CD4-positive, alpha-beta T cell treated with Interleukin-1 beta for 1 hour (primary cell): ENCODE measurements around the gene GSG1.
"Not testable (repeated sequence)": the region's sequence is repeated elsewhere in the genome, so short reads cannot be mapped to it uniquely, and the experiment has no call there.

Source experiments
- DNase-seq, 2 donors: peaks; one replicate each; pipeline ENCODE4 v3.0.0-alpha.2; 2020 to 2022

GSG1 gene

DNA sequence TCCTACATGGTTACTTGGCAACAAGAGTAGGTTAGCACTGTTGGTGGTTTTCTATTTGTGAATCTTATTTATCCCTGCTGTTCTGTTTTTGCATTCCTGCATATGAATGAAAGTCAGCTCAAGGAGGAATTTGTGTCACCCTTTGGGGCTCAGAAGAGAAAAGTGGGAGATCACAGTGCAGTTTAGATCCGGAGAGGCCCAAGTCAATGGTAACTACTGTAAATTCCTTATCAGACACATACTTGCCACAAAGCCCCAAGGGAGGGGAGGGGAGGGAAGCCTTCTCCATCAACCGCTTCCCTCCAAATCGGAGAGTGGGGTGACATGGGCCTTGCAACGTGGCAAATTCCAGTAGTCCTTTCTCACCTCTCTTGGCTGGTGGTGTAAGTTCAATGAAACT is 15.0 kb downstream of the GSG1 start:
- no peak for DNase-seq

DNA sequence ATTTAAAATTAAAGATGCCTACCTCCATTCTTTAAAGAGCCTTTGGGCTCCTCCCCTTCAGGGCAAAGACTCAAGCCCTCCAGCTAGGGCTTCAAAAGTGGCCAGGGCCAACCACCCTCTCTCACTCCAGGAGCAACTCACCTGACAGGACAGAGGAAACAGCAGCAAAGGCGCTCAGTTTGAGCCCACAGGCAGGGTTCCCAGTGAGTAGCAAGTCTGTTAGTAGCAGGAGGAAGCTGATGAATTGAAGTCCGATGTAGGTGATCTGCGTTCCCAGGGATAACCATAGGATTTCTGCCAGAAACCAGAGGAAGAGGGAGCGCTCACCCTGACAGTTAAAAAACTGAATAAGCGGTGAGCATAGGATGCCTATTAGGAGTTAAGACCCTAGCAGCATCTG is 15.7 kb downstream of the GSG1 start:
- no peak for DNase-seq

- DNase-seq: no peak
Measured at GRCh38 chr12:13085968-13086686, 17.3 kb downstream of the GSG1 start.

DNA sequence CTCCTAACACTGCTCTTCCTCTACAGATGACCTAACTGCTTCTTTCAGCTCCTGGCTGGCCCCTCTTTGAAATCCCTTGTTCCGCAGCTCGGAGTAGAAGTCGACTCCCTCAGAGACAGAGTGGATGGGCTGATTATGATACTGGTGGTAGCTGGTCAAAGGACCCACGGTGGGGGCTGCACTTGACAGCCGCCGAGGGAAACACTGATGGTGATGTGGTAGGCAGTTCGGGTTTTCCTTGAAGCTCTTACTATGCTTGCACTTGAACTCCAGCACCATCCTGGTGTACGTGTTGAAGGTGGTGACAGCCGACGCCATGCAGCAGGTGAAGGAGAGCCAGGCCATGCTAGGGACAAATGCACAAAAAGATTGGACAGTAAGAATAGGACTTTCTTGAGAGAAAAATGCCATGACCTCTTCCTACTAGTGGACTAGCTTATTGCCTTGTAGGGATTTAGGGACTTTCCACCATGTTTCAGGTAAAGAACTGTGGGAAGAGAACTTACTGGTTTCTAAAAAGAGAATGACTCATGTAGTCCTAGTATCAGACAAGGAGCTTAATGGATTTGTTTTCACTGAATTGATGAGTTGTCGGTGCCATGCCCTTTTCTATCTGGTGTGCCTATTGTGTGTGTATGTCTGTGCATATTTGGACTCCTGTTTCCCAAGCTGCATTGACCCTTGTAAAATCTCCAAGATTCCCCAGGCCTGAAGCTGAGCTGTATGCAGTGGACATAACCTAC is 18.4 kb downstream of the GSG1 start:
- no peak for DNase-seq

GRCh38 chr12:13083638-13084037 is 19.8 kb downstream of the GSG1 start:
- DNase-seq: not testable (repeated sequence)

DNA sequence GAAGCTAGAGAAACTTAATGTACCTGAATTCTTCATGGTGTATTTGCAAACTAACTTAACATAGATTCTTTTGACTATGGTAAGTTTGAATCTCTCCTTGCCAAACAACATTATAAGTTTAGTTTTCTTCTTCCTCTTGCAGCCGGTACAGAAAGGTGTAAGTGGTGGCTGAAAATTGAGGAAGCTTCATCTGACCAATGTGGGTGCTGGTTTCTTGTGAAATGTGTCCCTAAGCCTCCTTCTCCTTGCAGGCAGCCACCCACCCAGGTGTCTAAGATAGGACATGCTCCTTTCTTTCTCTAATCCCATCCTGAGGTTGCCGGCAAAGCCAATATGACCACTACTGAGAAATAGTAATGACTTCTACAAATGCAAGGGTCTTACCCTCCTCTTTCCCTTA is 20.6 kb downstream of the GSG1 start:
- no peak for DNase-seq

DNA sequence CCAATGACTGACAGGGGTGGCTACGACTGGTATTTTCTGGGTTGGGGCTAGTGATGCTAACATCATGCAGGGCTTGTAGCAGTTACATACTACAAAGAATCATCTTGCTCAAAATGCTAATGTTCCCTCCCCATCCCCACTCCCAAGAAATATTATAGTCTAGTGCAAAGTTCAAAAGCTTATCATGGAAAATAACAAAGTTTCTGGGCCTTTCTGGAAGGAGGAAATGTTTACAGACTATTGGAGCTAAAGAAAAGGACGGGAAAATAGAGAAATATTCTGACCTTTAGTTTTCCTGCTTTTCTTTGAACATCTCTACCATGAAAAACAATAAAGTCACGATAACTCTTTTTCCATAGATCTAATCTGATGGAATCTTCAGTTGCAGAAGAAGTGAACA is 23.2 kb downstream of the GSG1 start:
- no peak for DNase-seq

DNA sequence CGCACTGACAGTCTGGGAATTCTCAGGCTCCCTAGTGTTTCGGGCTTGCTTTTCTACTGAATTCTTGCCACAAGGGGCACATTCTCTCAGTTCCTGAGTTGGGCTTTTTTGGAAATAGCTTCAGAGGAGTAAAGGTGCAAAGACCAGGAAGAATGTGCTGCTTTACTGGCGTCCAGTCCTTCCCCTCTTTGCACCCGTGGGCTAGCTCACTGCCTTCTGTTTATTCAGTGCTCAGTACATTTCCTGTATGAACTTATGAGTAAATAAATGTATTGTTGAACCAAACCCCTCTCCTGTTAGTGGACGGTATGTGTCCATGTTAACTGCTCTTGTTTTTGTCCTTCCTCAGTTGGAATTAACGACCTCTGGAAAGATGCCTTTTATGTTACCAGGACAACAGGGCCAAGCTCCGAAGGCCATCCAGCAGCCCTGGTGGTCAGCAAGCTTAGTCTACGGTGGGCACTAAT is 24.0 kb downstream of the GSG1 start:
- DNase-seq: no peak

GRCh38 chr12:13075786-13076570 is 27.5 kb downstream of the GSG1 start:
- DNase-seq: no peak

- DNase-seq: no peak
Measured at GRCh38 chr12:13075118-13075480, 28.4 kb downstream of the GSG1 start.

- DNase-seq: no peak
Measured at GRCh38 chr12:13074396-13075117, 28.9 kb downstream of the GSG1 start.

DNA sequence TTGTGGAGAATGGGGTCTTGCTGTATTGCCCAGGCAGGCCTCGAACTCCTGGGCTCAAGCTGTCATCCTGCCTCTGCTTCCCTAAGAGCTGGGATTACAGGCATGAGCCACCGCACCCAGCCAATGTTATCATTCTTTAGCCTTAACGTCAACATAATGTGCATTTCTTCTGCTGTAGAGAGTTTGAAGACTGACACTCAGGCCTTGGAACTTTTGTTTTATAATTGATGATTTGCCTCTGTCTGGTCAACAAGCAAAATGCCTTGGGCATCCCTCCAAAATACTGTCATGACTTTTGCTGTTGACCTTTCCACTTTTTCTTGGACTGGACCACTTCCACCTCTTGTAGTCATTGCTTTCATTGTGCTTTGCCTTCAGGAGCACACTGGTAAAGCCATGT is 30.3 kb downstream of the GSG1 start:
- DNase-seq: no peak

- DNase-seq: no peak
Measured at GRCh38 chr12:13071305-13072280, 31.9 kb downstream of the GSG1 start.

GRCh38 chr12:13069380-13069779 is 34.1 kb downstream of the GSG1 start:
- DNase-seq: no peak

- DNase-seq: no peak
Measured at GRCh38 chr12:13067322-13067721, 36.1 kb downstream of the GSG1 start.

- no peak for DNase-seq
Measured at GRCh38 chr12:13066459-13066858, 37.0 kb downstream of the GSG1 start.

DNA sequence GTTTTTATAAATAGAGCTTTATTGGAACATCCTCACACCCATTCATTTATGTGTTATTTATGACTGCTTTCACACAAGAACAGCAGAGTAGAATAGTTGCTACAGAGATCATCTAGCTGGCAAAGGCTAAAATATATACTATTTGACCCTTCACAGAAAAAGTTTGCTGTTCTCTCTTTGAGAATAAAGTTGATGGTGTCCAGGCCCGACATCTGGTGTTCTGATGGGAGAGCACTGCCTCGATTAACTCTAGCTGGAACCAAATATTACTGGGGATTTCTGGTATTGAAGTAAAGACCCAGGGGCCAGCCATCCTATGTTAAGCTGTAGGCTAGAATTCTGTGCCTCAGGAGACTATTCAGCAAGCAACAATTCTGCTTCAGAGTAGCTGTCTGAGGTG is 37.5 kb downstream of the GSG1 start:
- no peak for DNase-seq

DNA sequence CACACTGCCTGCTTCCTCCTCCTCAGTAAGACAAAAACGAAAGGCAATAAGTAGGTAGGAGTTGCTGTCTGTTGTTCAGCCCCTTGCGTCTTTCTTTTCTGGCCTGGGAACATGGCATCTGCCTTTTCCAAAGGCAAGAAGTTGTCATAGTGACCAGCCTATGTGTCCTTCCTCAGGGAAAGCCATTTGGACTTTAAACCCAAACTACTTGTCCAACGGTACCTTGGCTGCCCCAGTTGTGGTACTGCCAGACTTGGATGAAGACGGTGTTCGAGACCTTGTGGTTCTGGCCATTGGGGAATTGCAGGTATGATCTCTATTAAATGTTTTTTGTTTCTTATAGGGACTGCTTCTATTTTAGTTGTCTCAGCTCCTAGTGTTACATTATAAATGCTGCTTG is 40.8 kb downstream of the GSG1 start:
- DNase-seq: no peak

DNA sequence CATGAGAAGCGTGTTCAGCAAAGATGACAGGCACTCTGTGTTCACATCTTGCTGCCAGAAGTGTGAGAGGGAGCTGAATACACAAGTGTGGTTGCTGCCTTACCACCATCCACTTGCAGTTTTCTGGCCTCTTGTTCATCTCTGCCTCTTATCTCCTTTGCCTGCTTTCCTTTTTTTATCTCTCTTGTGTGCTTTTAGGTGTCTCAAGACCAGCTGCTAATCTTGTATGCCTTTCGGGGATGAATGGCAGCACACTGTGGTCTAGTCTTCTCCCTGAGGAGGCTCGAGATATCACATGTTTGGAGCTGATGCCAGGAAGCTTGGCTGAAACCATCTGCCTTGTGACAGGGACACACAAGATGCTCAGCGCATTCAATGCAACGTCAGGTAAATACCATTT is 42.1 kb downstream of the GSG1 start:
- no peak for DNase-seq

GRCh38 chr12:13060581-13060980 is 42.9 kb downstream of the GSG1 start:
- no peak for DNase-seq

DNA sequence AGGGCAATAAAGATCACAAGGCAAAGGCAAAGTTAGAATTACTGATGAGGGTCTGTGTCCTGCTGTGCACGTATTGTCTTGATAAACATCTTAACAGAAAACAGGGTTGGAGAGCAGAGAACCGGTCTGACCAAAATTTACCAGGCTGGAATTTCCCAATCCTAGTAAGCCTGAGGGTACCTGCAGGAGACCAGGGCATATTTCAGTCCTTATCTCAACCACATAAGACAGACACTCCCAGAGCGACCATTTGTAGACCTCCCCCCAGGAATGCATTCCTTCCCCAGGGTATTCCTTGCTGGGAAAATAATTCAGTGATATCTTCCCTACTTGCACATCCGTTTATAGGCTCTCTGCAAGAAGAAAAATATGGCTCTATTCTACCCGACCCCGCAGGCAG is 49.9 kb downstream of the GSG1 start:
- DNase-seq: not testable (repeated sequence)

- DNase-seq: no peak
Measured at GRCh38 chr12:13052421-13052820, 51.0 kb downstream of the GSG1 start.
